Measurements from ENCODE around the gene BPIFA1.

DNA sequence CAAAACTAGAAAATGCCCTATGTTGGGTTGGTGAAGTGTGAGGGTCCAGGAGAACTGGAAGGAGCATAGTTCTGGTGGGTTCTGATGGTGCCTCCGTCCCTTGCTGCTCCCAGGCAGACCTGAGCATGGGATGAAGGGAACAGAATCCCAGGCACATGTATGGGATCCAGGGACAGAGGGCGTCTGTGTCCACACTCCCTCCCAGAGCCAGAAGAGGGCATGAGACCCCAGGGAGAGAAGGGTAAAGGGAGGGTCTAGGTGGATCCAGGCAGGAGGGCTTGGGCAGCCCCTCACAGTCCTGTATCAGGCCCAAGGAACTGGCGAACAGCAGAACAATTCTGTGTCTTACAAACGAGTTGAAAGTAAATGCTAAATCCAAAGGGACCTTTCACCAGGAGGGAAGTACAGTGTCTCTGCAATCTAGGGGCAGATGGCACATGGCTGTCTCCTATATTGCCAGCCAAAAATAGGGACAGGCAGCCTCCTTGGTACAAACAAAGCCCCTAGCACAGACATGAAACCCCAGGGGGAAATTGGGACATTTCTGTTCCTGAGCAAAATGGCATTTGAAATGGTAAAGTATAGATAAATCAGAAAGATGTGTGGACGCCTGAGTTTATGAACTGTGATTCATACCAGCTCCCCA, 2.5 kb upstream of the BPIFA1 start:
- TF ChIP-seq POLR2A (IDR thresholded peaks at IDR 0.05; ENCODE audit: low read depth) (no peak), POLR2AphosphoS5 (IDR thresholded peaks at IDR 0.05) (no peak)
- TF ChIP-seq, protein P1, sequence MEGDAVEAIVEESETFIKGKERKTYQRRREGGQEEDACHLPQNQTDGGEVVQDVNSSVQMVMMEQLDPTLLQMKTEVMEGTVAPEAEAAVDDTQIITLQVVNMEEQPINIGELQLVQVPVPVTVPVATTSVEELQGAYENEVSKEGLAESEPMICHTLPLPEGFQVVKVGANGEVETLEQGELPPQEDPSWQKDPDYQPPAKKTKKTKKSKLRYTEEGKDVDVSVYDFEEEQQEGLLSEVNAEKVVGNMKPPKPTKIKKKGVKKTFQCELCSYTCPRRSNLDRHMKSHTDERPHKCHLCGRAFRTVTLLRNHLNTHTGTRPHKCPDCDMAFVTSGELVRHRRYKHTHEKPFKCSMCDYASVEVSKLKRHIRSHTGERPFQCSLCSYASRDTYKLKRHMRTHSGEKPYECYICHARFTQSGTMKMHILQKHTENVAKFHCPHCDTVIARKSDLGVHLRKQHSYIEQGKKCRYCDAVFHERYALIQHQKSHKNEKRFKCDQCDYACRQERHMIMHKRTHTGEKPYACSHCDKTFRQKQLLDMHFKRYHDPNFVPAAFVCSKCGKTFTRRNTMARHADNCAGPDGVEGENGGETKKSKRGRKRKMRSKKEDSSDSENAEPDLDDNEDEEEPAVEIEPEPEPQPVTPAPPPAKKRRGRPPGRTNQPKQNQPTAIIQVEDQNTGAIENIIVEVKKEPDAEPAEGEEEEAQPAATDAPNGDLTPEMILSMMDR (IDR thresholded peaks at IDR 0.05): no peak
